Stimulated activated CD8-positive, alpha-beta memory T cell treated with anti-CD3 and anti-CD28 coated beads, Interleukin-2, amount 100 ng/mL, for 1 hour (primary cell): Measurements from ENCODE around the gene KRT23.
A peak's percentile ranks its signal among the peaks of the same experiment; 100 is the strongest.

ENCODE experiments used
- DNase-seq, 2 donors: peaks; one replicate each; pipeline ENCODE4 v3.0.0-alpha.2; 2020; ENCODE audit warnings: low read depth in 2 of 2

Gene KRT23

GRCh38 chr17:40909755-40910154 lies 27.7 kb downstream of the KRT23 start:
- DNase-seq = no peak

DNA sequence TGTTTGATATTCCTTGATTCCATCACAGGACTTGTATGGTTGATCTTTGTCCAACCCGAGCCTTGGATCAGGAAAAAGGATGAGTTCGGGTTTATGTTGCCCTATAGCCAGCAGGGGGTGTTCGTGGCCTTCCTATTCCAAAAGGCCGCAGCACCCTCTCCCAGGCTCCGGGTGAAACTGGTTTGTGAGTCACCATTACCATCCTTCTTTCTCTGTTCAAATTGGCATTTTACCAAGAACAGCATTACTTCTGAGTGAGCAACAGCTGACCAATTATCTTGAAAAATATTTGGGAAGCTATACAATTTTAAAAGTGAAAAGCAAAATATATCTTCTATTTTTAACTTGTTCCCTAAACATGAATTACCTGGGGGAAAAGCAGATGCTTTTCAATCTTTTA lies 28.1 kb downstream of the KRT23 start:
- DNase-seq = peak; percentile 8 to 35

DNA sequence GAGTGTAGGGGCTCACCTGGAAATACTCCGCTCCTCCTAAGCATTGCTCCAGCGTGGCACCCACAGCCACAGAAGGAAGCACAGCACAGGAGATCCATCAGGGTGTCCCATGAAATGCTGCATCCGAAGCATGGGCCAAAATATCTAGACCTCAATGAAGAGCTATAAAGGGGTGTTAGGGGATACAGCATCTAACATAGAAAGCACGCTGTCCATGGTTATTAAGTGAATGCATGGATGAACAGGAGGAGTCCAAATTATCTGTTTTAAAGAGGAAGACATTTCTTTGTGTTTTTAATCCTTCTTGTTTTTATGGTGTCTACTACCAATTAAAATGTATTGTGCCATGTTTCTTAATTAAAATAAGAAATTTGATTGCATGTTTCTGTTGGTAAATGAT lies 30.8 kb downstream of the KRT23 start:
- DNase-seq = no peak

DNA sequence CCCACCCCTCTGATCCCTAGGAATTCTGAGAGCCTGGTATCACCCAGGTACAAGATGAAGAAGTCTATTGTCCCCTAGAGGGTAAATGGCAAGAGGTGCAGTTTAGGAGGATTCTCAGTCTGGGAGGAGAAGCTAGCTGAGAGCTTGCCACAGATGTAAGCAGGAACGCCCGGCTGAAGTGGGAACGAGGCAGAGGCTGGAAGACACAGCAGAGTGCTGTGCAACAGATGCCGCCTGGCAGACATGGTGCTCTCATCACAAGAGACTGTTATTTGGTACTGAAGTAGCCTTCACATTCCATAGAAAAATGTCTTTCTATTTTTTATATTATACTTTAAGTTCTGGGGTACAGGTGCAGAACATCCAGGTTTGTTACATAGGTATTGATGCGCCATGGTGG lies 32.1 kb downstream of the KRT23 start:
- DNase-seq = no peak

DNA sequence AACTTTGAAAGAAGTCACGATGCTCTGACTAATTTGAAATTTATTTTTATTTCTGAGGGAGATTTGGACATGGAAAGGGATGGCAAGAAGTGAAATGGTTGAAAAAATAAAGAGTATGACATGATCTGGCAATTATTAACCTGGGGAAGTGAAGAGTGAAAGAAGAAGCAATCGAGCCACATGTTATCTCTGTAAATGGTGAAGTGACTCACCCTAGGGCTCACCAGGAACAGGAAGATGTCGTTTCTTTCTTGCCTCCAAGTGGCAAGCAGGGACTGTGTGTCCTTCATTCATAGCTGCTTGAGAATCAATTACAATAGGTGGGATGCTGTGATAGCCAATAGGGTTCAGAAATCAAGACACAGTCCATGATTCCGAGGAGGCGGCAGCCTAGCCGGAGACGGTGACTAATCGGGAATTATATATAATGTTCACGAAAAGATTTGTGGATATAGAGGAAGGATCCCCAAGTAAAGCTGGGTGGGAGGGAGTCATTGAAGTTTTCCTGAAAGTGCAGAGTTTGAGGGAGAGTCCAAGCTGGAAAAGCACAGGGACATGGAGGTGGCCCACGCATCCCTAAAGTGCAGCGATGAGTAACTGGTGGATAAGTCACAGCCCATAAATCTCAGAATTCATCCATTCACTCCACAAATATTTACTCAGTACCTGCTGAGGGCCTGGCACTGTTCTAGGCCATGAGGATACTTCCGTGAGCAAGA lies 34.2 kb downstream of the KRT23 start:
- no peak for DNase-seq

DNA sequence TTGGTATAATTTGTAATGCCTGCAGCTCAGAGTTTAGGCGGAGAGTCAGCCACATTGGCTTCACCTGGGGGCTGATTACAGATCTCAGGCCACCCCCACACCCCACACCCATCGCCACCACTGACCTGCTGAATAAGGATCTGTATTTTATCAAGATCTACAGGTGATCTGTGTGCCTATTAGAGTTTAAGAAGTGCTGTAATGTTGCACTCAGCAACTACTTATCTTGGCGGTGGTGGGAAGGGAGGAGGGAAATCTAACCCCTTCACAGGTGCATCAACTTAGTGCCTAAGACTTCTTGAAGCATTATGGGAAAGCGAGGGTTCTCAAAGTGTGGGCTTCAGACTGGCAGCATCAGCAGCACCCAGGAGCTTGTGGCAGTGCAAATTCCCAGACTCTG lies 34.9 kb downstream of the KRT23 start:
- DNase-seq = no peak

GRCh38 chr17:40901981-40902474 lies 35.4 kb downstream of the KRT23 start:
- DNase-seq = no peak

DNA sequence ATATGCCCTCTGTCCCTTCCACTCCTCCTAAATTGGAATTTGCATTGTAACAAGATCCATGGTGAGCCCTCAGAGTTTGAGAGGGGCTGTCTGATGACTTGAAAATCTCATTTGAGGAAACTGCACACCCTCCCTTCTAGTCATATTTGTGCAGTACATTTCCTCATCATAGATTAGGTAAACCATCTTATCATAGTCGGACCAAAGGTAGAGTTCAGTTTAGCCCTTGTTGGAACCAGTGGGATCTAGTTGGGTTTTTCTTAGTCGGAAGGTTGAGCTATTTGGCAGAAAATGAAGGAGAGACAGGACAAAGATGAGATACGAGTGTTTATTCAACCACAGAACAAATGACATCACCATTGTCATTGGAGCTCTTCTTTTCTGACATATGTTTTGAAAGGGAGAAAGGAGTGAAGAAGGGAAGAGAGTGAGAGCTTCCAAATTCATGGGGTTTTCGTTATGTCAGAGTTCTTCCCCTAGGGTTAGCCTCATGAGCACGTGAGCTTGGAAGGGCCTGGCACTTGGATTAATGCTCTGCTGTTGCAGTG lies 36.6 kb downstream of the KRT23 start:
- no peak for DNase-seq

- no peak for DNase-seq
Observed at GRCh38 chr17:40896916-40897455, 40.5 kb downstream of the KRT23 start.

DNA sequence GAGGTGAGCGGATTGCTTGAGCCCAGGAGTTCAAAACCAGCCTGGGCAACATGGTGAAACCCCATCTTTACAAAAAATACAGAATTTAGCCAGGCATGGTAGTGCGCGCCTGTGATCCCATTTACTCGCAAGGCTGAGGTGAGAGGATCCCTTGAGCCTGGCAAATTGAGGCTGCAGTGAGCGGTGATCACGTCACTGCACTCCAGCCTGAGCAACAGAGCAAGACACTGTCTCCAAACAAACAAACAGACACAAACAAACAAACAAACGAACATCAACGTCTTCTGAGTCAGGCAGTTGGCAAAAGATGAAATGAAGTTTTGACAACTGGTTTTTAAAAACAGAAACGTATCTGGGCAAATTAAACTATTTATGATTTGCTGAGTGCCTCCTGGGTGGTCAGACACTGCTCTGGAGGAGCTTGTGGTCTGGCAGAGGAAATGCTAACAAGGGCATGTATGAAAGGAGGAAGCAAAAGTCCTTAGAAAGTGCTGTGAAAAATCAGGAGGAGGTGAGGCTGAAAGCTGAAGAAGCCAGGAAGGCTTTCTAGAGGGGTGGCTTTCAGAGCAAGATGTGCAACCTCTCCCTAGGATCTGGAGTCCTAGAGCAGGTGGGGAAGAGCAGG lies 42.2 kb downstream of the KRT23 start:
- no peak for DNase-seq

DNA sequence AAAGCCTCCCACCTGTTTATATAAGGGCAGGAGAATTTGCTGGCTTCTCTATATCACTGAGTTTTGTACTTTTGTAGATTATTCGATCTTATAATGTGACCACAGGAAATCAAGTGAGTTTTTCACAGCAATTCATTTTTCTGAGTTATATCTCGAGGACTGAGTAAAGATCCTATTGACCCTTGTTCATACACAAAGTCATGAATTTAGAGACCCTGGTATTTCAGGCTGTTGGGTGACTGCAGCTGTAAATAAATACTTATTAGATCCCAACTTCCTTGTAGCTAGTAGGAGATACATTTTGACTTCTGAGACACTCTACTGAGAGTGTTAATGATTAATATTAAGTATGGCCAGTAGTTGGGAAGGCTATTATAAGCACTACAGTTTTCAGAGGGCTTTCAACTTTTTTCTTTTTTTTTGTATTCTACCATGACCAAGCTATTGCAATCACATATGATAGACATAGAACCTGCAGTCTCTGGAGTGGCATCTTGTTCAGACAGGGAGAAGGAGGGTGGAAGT lies 49.2 kb downstream of the KRT23 start:
- DNase-seq = no peak

- no peak for DNase-seq
Observed at GRCh38 chr17:40886090-40886489, 51.4 kb downstream of the KRT23 start.

DNA sequence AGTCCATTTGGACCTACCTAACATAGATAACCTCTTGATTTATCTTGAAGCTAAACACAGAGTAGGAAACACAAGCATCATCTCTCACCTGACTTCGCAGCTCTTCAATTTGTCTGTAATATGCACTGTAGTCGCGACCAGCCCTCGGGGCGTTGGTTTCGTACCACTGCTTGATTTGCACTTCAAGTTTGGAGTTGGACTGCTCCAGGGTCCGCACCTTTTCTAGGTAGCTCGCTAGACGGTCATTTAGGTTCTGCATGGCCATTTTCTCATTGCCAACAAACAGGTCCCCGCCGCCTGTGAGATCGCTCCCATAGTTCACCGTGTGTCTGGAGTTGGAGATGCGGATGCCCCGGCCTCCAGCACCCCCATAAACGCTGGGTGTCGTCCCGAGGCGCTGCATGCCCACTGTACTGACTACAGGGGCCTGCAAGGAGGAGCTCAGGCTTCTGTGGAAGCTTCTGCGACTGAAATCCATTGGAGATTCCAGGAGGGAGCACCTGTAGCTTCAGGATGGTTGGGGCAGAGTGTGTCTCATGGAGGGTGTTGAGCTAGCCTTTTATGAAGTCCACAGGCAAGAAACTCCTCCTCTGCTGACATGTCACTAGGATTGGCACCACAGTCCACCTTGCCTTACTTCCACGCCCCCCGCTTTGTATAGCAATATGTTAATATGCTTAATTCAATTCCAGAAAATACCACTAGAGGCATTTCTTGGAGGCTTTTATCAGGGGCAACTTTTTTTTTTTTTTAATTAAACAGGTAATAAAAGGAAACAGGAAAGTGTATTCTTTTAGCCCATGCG lies 52.5 kb downstream of the KRT23 start, which contains the start of gene KRT20:
Gene KRT20 (minus strand): TSS at position 535 of the 805 bp plus-strand sequence. CDS start 57 bp downstream, at position 478.
- no peak for DNase-seq

- no peak for DNase-seq
Observed at GRCh38 chr17:40883626-40884334, 53.7 kb downstream of the KRT23 start.

GRCh38 chr17:40883031-40883430 lies 54.4 kb downstream of the KRT23 start:
- no peak for DNase-seq

GRCh38 chr17:40879026-40879425 lies 58.4 kb downstream of the KRT23 start:
- DNase-seq = no peak

GRCh38 chr17:40878044-40878443 lies 59.4 kb downstream of the KRT23 start:
- DNase-seq = no peak

GRCh38 chr17:40873801-40874200 lies 63.6 kb downstream of the KRT23 start:
- DNase-seq = no peak

DNA sequence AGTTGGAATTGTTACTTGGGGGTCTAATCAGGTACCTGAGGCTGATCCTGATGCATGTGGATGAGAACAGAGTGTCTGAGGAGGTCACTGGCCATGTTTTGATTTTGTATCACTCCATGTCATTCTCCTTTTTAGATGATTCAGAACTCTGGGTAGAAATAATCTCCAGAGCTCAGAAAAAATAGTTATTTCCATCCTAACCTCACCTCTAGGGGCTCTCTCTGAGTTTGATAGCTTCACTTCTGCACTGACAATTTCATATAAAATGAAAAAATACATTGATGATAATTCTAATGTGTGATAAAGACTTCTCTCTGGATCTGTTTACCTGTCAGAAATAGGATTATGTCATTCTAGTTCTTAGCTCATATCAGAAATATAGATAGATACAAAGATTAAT lies 64.2 kb downstream of the KRT23 start:
- DNase-seq = no peak
